WI38 (cell line): ENCODE data around the gene PEX19.

Experiments
- H3K4me3 ChIP-seq: 2 replicates; pipeline ENCODE4 v1.5.1; 2011; ENCODE audit warnings: low read depth, mild to moderate bottlenecking, control low read depth, low read length
- TF ChIP-seq, protein P1 (sequence below): IDR thresholded peaks from 2 replicates; pipeline ENCODE4 v1.5.1; 2012; ENCODE audit warnings: low read depth, mild to moderate bottlenecking, control low read depth, low read length

Gene PEX19

DNA sequence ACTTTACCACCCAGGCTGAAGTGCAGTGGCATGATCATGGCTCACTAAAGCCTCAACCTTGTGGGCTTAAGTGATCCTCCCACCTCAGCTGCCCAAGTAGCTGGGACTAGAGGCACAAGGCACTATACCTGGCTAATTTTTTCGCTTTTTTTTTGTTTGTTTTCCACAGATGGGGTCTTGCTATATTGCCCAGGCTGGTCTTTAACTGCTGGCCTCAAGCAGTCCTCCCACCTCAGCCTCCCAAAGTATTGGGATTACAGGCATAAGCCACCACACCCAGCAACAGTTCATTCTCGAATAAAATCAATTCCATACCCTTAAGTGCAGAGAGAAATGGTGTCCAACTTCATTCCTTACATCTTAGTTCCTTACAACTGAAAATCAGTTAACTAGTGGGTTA lies 47.4 kb downstream of the PEX19 start:
- TF ChIP-seq, protein P1, sequence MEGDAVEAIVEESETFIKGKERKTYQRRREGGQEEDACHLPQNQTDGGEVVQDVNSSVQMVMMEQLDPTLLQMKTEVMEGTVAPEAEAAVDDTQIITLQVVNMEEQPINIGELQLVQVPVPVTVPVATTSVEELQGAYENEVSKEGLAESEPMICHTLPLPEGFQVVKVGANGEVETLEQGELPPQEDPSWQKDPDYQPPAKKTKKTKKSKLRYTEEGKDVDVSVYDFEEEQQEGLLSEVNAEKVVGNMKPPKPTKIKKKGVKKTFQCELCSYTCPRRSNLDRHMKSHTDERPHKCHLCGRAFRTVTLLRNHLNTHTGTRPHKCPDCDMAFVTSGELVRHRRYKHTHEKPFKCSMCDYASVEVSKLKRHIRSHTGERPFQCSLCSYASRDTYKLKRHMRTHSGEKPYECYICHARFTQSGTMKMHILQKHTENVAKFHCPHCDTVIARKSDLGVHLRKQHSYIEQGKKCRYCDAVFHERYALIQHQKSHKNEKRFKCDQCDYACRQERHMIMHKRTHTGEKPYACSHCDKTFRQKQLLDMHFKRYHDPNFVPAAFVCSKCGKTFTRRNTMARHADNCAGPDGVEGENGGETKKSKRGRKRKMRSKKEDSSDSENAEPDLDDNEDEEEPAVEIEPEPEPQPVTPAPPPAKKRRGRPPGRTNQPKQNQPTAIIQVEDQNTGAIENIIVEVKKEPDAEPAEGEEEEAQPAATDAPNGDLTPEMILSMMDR = no peak
- H3K4me3 ChIP-seq = no peak overlapping the region

DNA sequence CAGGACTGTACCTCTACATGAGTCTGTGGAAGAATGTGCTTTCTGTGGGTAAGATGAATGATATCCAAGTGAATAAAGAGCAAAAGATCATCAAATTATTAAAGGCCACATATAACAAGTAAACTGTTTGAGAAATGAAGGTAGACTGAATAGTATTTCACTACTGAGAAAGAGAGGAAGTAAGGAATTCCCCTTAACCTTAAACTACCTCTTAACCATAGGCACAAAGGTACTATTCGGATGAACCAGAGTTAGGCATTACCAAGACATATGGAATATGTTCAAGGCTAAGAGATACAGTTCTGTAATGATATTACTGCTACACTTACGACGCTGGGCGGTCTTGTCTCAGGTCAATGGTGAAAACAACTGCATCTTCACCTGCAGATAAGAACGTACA lies 48.1 kb downstream of the PEX19 start:
- TF ChIP-seq, protein P1 = no peak
- H3K4me3 ChIP-seq = no peak overlapping the region

- H3K4me3 ChIP-seq = no peak overlapping the region
- TF ChIP-seq, protein P1 = no peak
These were observed 52.0 kb downstream of the PEX19 start for GRCh38 chr1:160232911-160233310.

DNA sequence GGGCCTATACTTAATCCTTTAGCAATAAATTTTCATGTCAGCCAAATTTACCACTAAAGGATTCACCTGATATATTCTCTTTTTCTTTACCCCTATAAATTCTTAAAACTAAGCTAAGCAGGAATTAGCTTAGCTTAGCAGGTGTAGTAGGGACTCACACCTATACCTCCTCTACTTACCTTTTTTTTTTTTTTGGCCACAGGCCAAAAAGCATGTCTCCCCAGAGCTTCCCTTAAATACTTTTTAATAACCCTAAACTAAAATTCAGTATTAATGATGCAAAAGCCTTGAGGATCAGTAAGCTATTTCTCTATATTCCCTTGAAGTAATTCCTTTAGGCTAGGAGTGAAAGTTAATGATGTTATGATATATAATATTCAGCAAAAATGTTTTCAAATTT lies 56.5 kb downstream of the PEX19 start:
- TF ChIP-seq, protein P1 = no peak

GRCh38 chr1:160227561-160227960 lies 57.4 kb downstream of the PEX19 start:
- no peak overlapping the region for H3K4me3 ChIP-seq
- TF ChIP-seq, protein P1 = no peak

More for the DNA sequence above, 56.5 kb downstream of the PEX19 start:
- no peak overlapping the region for H3K4me3 ChIP-seq

DNA sequence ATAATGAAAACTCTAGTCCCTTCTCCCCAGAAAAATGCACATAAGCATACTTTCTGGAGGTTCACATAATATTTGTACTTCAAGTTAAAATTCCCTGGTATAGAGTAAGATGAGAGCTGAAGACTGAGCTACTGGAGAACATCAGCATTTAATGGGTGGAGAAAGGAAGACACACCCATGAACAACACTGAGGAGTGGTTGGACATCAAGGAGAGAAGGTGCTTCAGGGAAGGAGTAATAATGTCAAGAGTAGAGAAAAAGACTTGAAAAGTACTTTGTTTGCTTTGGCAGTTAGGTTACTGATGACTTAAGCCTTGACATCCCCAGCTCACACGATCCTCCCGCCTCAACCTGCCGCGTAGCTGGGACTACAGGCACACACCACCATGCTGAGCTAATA lies 57.9 kb downstream of the PEX19 start:
- TF ChIP-seq, protein P1 = no peak
- H3K4me3 ChIP-seq = no peak overlapping the region
